Chondrocyte (in vitro differentiated cells): Measurements from ENCODE around the gene STXBP4. TPM values are rescaled to one million over a fixed set of nuclear protein-coding genes. Genes with fewer than 3 reads are reported as not detected.

Experiments used
- DNase-seq: peaks from one replicate; pipeline ENCODE4 v3.0.0; 2021; ENCODE audit warnings: mixed read lengths, low spot score
- H3K27ac Mint-ChIP-seq: one replicate; pipeline ENCODE4 v1.8.0; 2021; ENCODE audit warnings: mild to moderate bottlenecking, moderate library complexity, mixed read lengths; ENCODE audit not compliant: unreplicated experiment
- H3K27me3 Mint-ChIP-seq: 2 replicates; pipeline ENCODE4 v1.8.0; 2021; ENCODE audit warnings: low read depth, mixed read lengths
- H3K36me3 Mint-ChIP-seq: 2 replicates; pipeline ENCODE4 v1.8.0; 2021; ENCODE audit warnings: low read depth, mixed read lengths
- H3K4me1 Mint-ChIP-seq: 2 replicates; pipeline ENCODE4 v1.8.0; 2021; ENCODE audit warnings: low read depth, mild to moderate bottlenecking, mixed read lengths
- H3K4me3 Mint-ChIP-seq: one replicate; pipeline ENCODE4 v1.8.0; 2021; ENCODE audit warnings: mild to moderate bottlenecking, moderate library complexity, mixed read lengths; ENCODE audit not compliant: unreplicated experiment
- H3K9me3 Mint-ChIP-seq: 2 replicates; pipeline ENCODE4 v1.8.0; 2021; ENCODE audit warnings: low read depth, mixed read lengths
- total RNA-seq: library from RNA; stranded (reverse); gene quantifications from 3 replicates; pipeline ENCODE4 v1.2.1, GENCODE V29; 2021
- TF ChIP-seq, protein P1 (sequence below): fragments of 200-600 bp; sonication (generic); IDR thresholded peaks from 2 replicates; pipeline ENCODE4 v1.5.0; 2021; ENCODE audit warnings: antibody characterized with exemption, mild to moderate bottlenecking, moderate library complexity

STXBP4 gene
- total RNA-seq, 1 donor from 2014 or later = 11.9 TPM

GRCh38 chr17:55054429-55054828 is 85.9 kb downstream of the STXBP4 start:
- H3K9me3 Mint-ChIP-seq = no peaks in the 10 kb centered on the region
- DNase-seq = no peak
- H3K27ac Mint-ChIP-seq = no peak overlapping the region
- TF ChIP-seq, protein P1, sequence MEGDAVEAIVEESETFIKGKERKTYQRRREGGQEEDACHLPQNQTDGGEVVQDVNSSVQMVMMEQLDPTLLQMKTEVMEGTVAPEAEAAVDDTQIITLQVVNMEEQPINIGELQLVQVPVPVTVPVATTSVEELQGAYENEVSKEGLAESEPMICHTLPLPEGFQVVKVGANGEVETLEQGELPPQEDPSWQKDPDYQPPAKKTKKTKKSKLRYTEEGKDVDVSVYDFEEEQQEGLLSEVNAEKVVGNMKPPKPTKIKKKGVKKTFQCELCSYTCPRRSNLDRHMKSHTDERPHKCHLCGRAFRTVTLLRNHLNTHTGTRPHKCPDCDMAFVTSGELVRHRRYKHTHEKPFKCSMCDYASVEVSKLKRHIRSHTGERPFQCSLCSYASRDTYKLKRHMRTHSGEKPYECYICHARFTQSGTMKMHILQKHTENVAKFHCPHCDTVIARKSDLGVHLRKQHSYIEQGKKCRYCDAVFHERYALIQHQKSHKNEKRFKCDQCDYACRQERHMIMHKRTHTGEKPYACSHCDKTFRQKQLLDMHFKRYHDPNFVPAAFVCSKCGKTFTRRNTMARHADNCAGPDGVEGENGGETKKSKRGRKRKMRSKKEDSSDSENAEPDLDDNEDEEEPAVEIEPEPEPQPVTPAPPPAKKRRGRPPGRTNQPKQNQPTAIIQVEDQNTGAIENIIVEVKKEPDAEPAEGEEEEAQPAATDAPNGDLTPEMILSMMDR = no peak
- no peaks in the 10 kb centered on the region for H3K4me1 Mint-ChIP-seq
- no peak overlapping the region for H3K4me3 Mint-ChIP-seq
- H3K27me3 Mint-ChIP-seq = no peaks in the 10 kb centered on the region
- H3K36me3 Mint-ChIP-seq = peaks cover 3% of the 10 kb centered on the region

- no peaks in the 10 kb centered on the region for H3K4me1 Mint-ChIP-seq
- DNase-seq = no peak
- no peaks in the 10 kb centered on the region for H3K27me3 Mint-ChIP-seq
- H3K9me3 Mint-ChIP-seq = no peaks in the 10 kb centered on the region
- no peak overlapping the region for H3K27ac Mint-ChIP-seq
- no peaks in the 10 kb centered on the region for H3K36me3 Mint-ChIP-seq
- TF ChIP-seq, protein P1 = no peak
- no peak overlapping the region for H3K4me3 Mint-ChIP-seq
These were observed 88.0 kb downstream of the STXBP4 start for GRCh38 chr17:55056526-55056925.

DNA sequence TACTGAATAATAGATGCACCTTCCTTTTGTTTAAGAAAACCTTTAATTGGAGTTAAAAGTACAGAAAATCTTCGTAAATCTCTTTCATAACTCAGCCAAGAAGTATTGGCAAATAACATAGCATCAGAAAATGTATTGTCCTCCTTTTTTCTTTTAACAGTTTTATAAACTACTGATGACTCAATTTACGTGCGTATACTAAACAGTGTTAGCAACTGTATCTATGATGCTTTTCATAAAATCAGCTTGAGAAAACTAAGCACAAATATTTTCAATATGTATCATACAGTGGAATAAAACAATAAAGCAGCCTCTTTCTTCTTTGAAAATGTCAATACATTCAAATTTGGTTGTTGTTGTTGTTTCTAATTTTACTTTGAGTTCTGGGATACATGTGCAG is 88.6 kb downstream of the STXBP4 start:
- Mint-ChIP-seq H3K36me3 (no peaks in the 10 kb centered on the region), H3K9me3 (no peaks in the 10 kb centered on the region)

DNA sequence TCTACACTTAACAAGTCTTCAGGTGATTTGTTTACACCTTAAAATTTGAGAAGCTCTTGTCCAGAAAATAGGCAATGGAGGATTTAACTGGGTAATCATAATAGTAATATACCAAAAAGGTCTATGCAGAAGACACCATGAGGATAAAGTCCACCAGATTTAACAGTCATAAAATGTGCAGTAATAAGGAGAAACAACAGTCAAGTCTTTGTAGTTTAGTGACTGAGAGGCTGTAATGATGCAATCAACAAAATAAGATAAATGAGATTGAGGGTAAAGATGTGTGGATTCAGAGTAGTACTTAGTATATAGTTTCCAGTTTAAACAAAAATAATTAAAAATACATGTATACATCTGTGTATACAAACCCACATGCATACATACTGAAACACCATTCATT is 91.2 kb downstream of the STXBP4 start:
- H3K27ac Mint-ChIP-seq = no peak overlapping the region
- H3K9me3 Mint-ChIP-seq = no peaks in the 10 kb centered on the region
- no peak for DNase-seq
- no peak overlapping the region for H3K4me3 Mint-ChIP-seq
- TF ChIP-seq, protein P1 = no peak
- H3K36me3 Mint-ChIP-seq = no peaks in the 10 kb centered on the region
- no peaks in the 10 kb centered on the region for H3K27me3 Mint-ChIP-seq
- no peaks in the 10 kb centered on the region for H3K4me1 Mint-ChIP-seq

More for the DNA sequence above, 88.6 kb downstream of the STXBP4 start:
- TF ChIP-seq, protein P1 = no peak
- Mint-ChIP-seq H3K27me3 (no peaks in the 10 kb centered on the region), H3K4me3 (no peak overlapping the region), H3K4me1 (no peaks in the 10 kb centered on the region), H3K27ac (no peak overlapping the region)
- no peak for DNase-seq

GRCh38 chr17:55062921-55063320 is 94.4 kb downstream of the STXBP4 start:
- Mint-ChIP-seq H3K4me3 (no peak overlapping the region), H3K4me1 (no peaks in the 10 kb centered on the region), H3K36me3 (no peaks in the 10 kb centered on the region), H3K27ac (no peak overlapping the region), H3K27me3 (no peaks in the 10 kb centered on the region), H3K9me3 (no peaks in the 10 kb centered on the region)
- TF ChIP-seq, protein P1 = no peak
- DNase-seq = no peak
